ENCODE measurements around the gene RWDD4. TPM values are rescaled to one million over a fixed set of nuclear protein-coding genes. Genes with fewer than 3 reads are reported as not detected.

The RWDD4 gene
- 10 to 100 TPM in 5 of 6 donors, 1 to 10 TPM in 1; 9.1 to 14.0 (median 12.8) TPM for total RNA-seq
- 10 to 100 TPM in 1 of 2 donors, 1 to 10 TPM in 1; 8.5 to 15.4 TPM for polyA plus RNA-seq

- peaks cover 11 to 18% (median 14%) of the 10 kb centered on the region in 3 donors for H3K4me1 ChIP-seq
- peak within 1 kb of the TSS; percentile 69 to 98 (median 90) for H3K4me3 ChIP-seq
- H3K36me3 ChIP-seq, result no peaks in the 10 kb centered on the region
- FAIRE-seq (no peak), ATAC-seq (peak; percentile 99 to 100 (median 99)), DNase-seq (peak; percentile 93 to 98 (median 98))
- WGBS, 2 donors, result 0% methylated on average over 47 to 57 of the region's 63 CpGs
- H3K27ac ChIP-seq, result peak within 1 kb of the TSS; percentile 71 to 92 (median 88)
- H3K9me3 ChIP-seq, result no peaks in the 10 kb centered on the region
- no peaks in the 10 kb centered on the region for H3K27me3 ChIP-seq
- peak in 1 of 4 donors; percentile 30 for TF ChIP-seq CTCF (IDR thresholded peaks at IDR 0.05)
- intact Hi-C loops (cut with DNase I), result no loop called here
Measured at GRCh38 chr4:183659029-183659871, at the start of gene RWDD4, which contains the start of gene TRAPPC11. Gene RWDD4, minus strand, starts transcription at chr4:183659185. Its CDS starts 233 bp downstream, at chr4:183658952. Gene TRAPPC11, plus strand, starts transcription at chr4:183659293. Its CDS starts 4,575 bp downstream, at chr4:183663868.

- 72 to 100% methylated on average over 1 of the region's 1 CpG for WGBS, 2 donors
- peaks cover 7 to 49% (median 9%) of the 10 kb centered on the region in 3 donors for H3K36me3 ChIP-seq
- no peak for FAIRE-seq
- H3K27ac ChIP-seq, result no peak overlapping the region
- H3K9me3 ChIP-seq, result no peaks in the 10 kb centered on the region
- intact Hi-C loops (cut with DNase I), result no loop called here
- no peaks in the 10 kb centered on the region for H3K27me3 ChIP-seq
- ATAC-seq, result no peak
- no peak overlapping the region for H3K4me3 ChIP-seq
- no peak for TF ChIP-seq CTCF (IDR thresholded peaks at IDR 0.05)
- DNase-seq, result no peak
- no peaks in the 10 kb centered on the region for H3K4me1 ChIP-seq
Measured at GRCh38 chr4:183702492-183702891, 43.5 kb upstream of the RWDD4 start.

DNA sequence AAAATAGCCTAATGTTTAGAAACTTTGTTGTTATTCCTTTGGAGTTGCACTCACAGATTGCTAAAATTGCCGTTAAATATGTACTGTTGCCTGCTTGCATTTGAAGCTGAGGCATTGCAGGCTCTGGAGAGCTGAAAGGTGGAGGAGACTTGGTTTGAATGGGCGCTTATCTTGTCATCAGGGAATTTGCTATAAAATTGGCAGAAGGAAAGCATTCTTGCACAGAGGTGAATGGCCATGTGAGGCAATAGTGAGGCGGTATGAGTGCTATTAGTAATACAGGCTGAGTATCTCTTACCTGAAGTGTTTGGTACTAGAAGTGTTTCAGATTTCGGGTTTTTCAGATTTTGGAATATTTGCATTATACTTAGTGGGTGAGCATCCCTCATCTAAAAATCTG lies 41.4 kb upstream of the RWDD4 start:
- no peak for DNase-seq
- intact Hi-C loops (cut with DNase I), result no loop called here
- H3K27me3 ChIP-seq, result no peaks in the 10 kb centered on the region
- no peak overlapping the region for H3K27ac ChIP-seq
- H3K4me1 ChIP-seq, result no peaks in the 10 kb centered on the region
- peaks cover 7 to 60% (median 18%) of the 10 kb centered on the region in 3 donors for H3K36me3 ChIP-seq
- TF ChIP-seq CTCF (IDR thresholded peaks at IDR 0.05), result no peak
- H3K9me3 ChIP-seq, result no peaks in the 10 kb centered on the region
- no peak for FAIRE-seq
- no peak overlapping the region for H3K4me3 ChIP-seq
- 95 to 99% methylated on average over 4 of the region's 4 CpGs for WGBS, 2 donors
- no peak for ATAC-seq

GRCh38 chr4:183698909-183699308 lies 39.9 kb upstream of the RWDD4 start:
- peaks cover 7 to 64% (median 18%) of the 10 kb centered on the region in 3 donors for H3K36me3 ChIP-seq
- no peak overlapping the region for H3K27ac ChIP-seq
- TF ChIP-seq CTCF (IDR thresholded peaks at IDR 0.05), result no peak
- no peaks in the 10 kb centered on the region for H3K9me3 ChIP-seq
- no peaks in the 10 kb centered on the region for H3K27me3 ChIP-seq
- FAIRE-seq, result no peak
- ATAC-seq, result no peak
- DNase-seq, result no peak
- H3K4me3 ChIP-seq, result no peak overlapping the region
- H3K4me1 ChIP-seq, result no peaks in the 10 kb centered on the region
- intact Hi-C loops (cut with DNase I), result no loop called here

DNA sequence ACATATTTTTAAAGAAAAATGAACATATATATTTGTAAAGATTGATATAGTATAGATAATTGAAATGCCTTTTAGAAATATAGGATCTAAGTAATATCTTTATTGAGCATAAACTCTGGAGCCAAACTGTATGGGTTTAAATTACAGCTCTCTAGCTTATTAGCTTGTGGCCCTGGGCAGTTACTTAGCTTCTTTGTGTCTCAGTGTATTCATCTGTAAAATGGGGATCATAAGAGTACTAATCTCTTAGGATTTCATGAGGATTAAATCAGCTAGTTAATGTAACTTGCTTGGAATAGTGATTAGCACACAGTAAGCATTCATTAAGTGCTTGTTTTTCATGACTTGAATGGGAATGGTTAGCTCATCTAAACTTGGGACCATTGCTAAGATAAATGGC lies 32.9 kb upstream of the RWDD4 start:
- no peak overlapping the region for H3K4me3 ChIP-seq
- H3K27ac ChIP-seq, result no peak overlapping the region
- no peaks in the 10 kb centered on the region for H3K9me3 ChIP-seq
- H3K4me1 ChIP-seq, result no peaks in the 10 kb centered on the region
- no peaks in the 10 kb centered on the region for H3K27me3 ChIP-seq
- ATAC-seq (no peak), FAIRE-seq (no peak), DNase-seq (no peak)
- peaks cover 0 to 34% (median 16%) of the 10 kb centered on the region in 3 donors for H3K36me3 ChIP-seq
- intact Hi-C loops (cut with DNase I), result no loop called here
- TF ChIP-seq CTCF (IDR thresholded peaks at IDR 0.05), result no peak

All from pancreas (tissue), 10 donors.